GM12891 (cell line): Measurements from ENCODE around the gene DPH6.

Source experiments
- PAX5 ChIP-seq: IDR thresholded peaks from 2 replicates; pipeline ENCODE4 v1.6.1; 2011; ENCODE audit warnings: low read length, moderate library complexity, mild to moderate bottlenecking; ENCODE audit not compliant: insufficient read depth, severe bottlenecking
- POLR2A ChIP-seq: IDR thresholded peaks from 2 replicates; pipeline ENCODE4 v1.6.1; 2011; ENCODE audit warnings: low read depth, low read length, control low read depth
- POLR2AphosphoS5 ChIP-seq: IDR thresholded peaks from 2 replicates; pipeline ENCODE4 v1.6.1; 2011; ENCODE audit warnings: low read depth, low read length, control low read depth
- POU2F2 ChIP-seq: IDR thresholded peaks from 2 replicates; pipeline ENCODE4 v1.6.1; 2011; ENCODE audit warnings: low read depth, mild to moderate bottlenecking, control low read depth, low read length, moderate library complexity
- SPI1 ChIP-seq: IDR thresholded peaks from 2 replicates; pipeline ENCODE4 v1.6.1; 2011; ENCODE audit warnings: low read depth, low read length, control low read depth
- TAF1 ChIP-seq: IDR thresholded peaks from 2 replicates; pipeline ENCODE4 v1.6.1; 2011; ENCODE audit warnings: low read depth, low read length, control low read depth

GRCh38 chr15:35436422-35436821 lies 109.5 kb downstream of the DPH6 start:
- TF ChIP-seq POLR2A = no peak
- TF ChIP-seq POLR2AphosphoS5 = no peak
- TF ChIP-seq SPI1 = no peak
- no peak for TF ChIP-seq TAF1
- no peak for TF ChIP-seq POU2F2
- no peak for TF ChIP-seq PAX5
